ENCODE results near the gene TUBGCP3. TPM values are rescaled to one million over a fixed set of nuclear protein-coding genes. Genes with fewer than 3 reads are reported as not detected.
"Not testable (repeated sequence)": the region's sequence is repeated elsewhere in the genome, so short reads cannot be mapped to it uniquely, and the experiment has no call there.

Gene TUBGCP3, protein sequence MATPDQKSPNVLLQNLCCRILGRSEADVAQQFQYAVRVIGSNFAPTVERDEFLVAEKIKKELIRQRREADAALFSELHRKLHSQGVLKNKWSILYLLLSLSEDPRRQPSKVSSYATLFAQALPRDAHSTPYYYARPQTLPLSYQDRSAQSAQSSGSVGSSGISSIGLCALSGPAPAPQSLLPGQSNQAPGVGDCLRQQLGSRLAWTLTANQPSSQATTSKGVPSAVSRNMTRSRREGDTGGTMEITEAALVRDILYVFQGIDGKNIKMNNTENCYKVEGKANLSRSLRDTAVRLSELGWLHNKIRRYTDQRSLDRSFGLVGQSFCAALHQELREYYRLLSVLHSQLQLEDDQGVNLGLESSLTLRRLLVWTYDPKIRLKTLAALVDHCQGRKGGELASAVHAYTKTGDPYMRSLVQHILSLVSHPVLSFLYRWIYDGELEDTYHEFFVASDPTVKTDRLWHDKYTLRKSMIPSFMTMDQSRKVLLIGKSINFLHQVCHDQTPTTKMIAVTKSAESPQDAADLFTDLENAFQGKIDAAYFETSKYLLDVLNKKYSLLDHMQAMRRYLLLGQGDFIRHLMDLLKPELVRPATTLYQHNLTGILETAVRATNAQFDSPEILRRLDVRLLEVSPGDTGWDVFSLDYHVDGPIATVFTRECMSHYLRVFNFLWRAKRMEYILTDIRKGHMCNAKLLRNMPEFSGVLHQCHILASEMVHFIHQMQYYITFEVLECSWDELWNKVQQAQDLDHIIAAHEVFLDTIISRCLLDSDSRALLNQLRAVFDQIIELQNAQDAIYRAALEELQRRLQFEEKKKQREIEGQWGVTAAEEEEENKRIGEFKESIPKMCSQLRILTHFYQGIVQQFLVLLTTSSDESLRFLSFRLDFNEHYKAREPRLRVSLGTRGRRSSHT
- 8.8 and 12.2 TPM in 2 replicates for total RNA-seq (2014; rRNA removed; shearing (Covaris generic))

DNA sequence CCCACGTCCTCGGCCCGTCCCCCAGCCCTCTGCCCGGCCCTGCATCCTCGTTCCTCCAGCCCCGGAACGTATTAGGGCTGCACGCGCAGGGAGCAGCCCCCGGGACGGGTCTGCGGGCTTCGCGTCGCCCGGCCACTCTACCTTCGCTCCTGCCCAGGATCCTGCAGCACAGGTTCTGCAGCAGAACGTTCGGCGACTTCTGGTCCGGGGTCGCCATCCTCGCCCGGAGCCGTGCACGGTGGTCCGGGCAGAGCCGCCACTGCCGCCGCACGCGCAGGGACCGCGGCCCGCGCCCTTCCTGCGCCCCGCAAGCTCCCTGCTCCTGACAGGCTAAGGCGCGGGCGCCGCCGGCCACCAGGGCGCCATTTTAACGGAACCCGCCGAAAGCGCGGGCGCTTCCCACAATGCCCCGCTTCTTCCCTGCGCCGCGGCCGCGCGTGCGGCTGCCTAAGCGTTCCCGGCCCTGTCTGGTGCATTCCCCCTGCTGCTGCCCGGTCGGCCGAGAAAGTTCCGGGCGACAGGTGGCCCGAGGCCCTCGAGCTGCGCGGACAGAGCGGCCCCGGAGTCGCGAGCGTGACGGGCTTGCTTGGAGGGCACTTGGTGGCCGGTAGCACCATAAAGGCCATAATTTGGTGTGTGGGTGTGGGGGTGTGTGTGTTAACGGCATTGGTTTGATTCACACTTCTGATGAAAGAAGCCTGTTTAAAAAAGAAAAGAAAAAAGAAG is at the start of gene TUBGCP3:
Gene TUBGCP3 (minus strand): TSS at position 390 of the 726 bp plus-strand sequence. CDS start 173 bp downstream, at position 217.
- peak; percentile 82 for DNase-seq (ENCODE audit: low read depth)

DNA sequence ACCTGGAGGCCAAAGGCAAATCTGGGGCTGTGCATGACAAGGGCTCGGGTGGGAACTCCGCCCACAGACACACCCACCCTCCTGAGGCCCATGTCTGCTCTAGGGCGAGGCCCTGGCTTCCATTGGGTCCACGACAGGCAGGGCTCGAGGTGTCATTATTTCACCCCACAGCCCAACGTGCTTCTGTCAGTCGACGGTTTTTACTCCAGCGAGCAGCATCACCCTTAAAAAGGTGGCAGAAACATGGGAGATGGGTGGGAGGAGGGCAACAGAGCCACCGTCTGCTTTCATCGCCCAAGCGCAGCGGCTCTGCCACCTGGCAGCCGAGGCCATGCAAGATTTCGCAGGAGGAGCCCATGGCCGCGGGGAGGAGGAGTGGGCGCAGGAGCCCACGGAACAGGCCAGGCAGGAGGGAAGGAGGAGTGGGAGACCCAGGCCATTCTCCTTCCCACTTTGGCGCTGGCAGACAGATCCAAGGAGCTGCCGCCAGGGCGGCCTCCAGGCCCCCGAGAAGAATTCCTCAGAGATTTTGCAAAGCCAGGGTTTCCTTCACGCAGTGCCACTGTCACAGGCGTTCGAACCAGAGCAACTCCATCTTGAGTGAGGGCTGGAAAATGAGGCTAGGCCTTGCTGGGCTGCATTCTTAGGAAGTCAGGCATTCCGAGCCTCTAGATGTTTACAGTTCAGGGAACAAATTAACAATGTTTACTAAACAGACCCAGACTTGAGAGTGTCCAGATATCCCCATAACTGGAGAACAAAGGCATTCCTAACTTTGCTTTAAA is 49.3 kb upstream of the TUBGCP3 start:
- no peak for DNase-seq (ENCODE audit: low read depth)

DNA sequence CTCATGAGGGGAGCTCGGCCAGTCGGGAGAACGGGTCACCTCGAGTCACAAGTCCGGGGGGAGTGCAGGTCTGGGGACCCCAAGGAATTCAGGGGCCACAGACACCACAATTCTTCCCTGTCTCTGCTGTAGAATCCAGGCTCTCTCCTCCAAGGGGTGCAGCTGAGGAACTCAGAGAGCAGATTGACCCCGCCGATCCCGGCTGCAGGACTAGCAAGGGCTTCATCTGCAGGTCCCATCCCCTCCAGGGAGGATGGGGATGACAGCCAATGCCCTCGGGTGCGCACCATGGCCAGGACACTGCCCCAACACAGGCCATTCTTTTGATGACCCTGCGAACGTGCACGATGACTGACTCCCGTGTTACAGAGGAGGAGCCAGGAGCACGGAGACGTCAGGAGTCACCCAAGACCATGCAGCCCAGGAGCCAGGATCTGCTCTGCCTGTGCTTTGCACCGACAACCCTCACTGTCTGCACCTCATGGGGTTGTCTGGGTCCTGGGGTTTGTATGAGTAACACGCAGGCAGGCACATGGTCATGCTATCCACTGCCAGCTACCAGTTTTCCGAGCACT is 48.5 kb upstream of the TUBGCP3 start:
- no peak for DNase-seq (ENCODE audit: low read depth)

DNA sequence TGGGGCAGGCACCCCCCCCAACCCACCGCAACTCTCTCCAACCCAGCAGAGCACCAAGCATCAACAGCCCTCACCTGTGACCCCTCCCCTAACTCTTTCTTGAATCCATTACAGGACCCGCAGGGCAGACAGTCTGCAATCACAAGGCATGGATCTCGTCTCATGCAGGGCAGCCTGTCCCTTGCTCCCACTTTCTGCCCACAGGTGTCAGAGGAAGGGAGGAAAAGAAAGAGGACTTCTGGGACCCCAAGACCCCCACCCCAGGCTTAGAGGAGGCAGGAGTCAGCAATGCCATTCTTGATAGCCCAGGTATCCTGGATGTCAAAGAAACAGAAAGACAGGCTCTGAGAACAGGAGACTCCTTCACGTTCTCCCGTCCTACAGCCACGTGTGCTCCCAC is 47.4 kb upstream of the TUBGCP3 start:
- no peak for DNase-seq (ENCODE audit: low read depth)

DNA sequence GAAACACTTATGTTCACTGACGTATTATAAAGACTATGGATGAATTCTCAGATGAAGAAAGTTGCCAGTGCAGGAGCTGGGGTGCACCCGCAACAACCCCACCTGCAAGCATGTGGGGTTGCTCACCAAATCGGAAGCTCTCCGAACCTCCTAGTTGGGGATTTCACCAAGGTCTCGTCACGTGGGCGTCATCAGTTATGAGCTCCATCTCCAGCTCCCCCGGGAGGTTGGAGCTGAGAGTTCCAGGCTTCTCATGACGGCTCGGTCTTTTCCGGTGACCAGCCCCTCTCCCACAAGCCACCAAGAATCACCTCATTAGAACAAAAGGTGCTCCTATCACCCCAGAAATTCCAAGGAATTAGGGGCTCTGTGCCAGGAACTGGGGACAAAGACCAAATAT is 46.1 kb upstream of the TUBGCP3 start:
- no peak for DNase-seq (ENCODE audit: low read depth)

DNA sequence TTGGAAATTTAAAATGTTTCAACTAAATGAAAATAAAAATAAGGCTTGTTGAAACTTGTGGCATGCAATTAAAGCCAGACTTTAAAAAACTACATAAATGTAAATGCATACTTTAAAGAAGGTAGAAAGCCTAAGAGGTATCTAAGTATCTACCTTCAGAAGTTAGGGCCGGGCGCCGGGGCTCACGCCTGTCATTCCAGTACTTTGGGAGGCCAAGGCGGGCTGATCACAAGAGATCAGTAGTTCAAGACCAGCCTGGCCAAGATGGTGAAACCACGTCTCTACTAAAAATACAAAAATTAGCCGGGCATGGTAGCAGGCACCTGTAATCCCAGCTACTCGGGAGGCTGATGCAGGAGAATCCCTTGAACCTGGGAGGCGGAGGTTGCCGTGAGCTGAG is 42.3 kb upstream of the TUBGCP3 start:
- not testable (repeated sequence) for DNase-seq (ENCODE audit: low read depth)

DNA sequence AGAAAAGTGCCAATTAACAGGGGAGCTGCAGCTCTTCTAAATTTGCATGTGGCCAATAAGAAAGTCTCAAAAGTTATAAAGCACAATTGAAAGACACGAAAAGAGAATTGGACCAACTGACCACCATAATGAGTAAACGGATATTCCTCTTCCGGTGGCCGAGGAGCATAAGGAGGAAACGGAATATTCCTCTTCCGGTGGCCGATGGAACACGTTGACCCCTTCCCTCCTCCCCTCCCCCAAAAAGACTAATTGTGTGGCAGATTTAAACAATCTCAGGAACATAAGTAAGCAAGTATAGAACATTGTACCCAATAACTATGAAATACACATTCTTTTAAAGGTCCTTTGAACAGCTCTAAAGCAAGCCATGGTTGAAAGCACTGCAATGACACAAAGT is 41.2 kb upstream of the TUBGCP3 start:
- DNase-seq (ENCODE audit: low read depth): no peak

DNA sequence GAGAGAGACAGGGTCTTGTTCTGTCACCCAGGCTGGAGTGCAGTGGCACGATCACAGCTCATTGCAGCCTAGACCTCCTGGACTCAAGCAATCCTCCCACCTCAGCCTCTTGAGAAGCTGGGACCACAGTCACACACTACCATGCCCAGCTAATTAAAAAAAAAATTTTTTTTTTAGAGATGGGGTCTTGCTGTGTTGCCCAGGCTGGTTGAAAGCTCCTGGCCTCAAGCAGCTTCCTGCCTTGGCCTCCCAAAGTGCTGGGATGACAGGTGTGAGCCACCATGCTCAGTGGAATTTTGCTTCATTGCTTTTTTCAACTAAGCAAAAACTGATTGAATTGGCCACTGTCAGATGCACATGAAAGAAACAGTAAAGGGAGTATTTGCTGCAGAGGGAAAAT is 39.7 kb upstream of the TUBGCP3 start:
- DNase-seq (ENCODE audit: low read depth): not testable (repeated sequence)

DNA sequence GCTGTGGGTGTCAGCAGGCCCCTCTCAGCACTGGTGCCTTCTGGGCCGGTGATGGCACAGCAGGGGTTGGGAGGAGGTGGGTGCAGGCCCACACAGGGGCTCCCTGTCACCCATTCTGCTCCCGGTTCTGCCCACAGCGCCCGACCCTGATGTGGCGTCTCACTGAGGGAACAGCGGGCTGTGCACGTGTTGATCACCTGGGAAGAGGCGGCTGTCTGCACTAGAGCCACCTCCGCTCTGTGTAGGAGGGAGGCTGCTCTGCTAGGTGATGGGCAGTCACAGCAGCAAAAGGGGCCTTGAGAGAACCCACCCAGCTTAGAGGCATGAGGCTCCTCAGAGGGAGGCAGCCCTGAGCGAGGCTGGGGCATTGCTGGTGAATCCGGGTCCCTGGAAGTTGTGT is 39.2 kb upstream of the TUBGCP3 start:
- no peak for DNase-seq (ENCODE audit: low read depth)

DNA sequence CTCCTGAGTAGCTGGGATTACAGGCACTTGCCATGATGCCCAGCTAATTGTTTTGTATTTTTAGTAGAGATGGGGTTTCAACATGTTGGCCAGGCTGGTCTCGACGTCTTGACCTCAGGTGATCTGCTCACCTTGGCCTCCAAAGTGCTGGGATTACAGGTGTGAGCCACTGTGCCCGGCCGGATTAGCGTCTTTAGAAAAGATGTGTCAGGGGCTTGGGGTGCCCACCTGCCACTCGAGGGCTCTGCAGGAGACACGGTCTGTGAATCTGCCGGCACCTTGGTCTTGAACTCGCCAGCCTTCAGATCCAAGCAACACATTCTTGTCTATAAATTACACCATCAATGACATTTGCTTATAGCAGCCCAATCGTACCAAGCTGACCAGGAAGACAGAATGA is 38.8 kb upstream of the TUBGCP3 start:
- DNase-seq (ENCODE audit: low read depth): no peak

DNA sequence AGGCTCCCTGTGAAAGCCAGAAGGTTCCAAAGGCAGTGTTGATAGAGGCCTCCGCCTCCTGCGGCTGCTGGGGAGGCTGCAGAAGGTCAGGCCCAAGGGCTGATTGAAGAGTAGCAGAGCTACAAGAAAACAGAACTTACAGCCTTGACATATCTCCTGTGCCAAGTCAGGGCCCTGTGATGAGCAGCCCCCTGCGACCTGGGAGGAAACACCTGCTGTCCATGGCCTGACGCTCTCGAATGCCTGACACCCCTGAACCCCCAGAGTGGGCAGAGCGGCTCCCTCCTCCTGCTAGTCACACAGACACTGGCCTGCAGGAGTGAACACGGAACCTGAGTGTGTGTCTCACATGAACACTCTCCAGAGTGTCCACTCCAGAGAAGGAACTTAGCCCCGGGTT is 38.2 kb upstream of the TUBGCP3 start:
- DNase-seq (ENCODE audit: low read depth): no peak

DNA sequence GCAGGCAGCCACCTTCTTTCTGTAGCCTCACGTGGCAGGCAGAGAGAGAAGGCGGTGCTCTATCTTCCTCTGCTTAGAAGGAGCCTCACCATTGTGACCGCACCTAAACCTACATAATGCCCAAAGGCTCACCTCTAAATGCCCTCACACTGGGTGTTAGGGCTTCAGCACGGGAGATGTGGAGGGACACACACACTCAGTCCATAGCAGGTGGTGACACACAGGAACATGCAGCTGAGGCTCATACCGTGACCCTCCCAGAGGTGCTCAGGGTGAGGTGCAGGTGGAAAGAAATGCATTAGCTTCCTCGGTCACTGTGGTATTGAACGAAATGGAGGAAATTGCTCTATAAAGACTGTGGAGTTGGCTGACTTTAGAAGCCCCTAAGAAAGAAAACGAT is 37.7 kb upstream of the TUBGCP3 start:
- no peak for DNase-seq (ENCODE audit: low read depth)

DNA sequence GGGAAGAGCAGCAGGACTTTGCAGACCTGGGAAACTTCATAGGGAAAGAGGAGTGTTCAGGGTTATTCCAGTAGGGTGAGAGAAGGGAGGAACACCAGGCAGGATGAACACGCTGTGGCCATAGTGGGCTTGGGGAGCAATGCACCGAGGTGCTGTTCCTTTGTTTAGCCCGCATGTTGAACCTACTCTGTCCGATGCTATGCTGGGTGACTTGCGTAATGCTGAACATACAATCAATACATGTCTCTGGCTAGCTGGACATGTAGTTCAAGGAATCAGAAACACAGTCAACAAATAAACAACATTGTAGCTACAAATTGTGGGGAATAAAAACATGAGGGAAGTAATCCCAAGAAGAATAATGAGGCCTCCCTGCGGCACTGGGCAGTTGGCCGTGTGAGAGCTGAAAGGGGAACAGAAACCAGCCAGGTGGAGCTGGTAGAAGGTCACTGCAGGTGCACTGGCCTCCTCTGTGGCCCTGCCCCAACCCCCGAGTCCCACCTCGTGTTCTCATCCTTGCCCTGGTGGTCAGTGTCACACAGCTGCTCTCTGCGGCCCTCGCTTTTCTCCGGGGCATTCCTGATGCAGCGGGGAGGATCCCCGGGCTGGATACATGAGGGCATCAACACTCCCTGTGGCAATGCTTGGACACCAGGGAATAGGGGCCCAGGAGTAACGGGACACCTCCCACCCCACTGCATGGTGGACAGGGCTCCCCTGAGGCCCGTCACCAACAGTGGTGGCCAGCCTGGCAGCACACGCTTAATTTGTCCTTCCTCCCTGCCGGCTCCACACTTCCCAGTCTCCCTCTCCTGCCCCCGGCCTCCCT is 36.9 kb upstream of the TUBGCP3 start:
- no peak for DNase-seq (ENCODE audit: low read depth)

DNA sequence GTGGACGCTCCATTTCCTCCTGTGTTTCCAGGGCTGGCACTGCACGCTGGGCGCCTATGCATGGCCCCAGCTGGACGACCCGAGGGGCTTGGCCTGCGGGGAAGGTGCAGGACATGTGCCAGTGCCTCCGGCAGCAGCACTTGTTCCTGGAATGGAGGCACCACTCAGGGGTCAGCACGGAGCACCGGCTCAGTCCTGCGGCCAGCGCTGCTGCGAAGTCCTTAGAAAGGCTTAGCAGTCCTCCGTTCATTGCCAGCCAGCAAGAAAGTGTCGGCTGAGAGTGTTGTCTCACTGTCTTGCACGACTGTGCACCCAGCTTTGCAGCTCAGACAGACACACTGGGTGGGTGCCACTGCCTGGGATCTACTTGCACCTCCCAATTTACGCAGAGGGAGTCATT is 36.1 kb upstream of the TUBGCP3 start:
- DNase-seq (ENCODE audit: low read depth): no peak

DNA sequence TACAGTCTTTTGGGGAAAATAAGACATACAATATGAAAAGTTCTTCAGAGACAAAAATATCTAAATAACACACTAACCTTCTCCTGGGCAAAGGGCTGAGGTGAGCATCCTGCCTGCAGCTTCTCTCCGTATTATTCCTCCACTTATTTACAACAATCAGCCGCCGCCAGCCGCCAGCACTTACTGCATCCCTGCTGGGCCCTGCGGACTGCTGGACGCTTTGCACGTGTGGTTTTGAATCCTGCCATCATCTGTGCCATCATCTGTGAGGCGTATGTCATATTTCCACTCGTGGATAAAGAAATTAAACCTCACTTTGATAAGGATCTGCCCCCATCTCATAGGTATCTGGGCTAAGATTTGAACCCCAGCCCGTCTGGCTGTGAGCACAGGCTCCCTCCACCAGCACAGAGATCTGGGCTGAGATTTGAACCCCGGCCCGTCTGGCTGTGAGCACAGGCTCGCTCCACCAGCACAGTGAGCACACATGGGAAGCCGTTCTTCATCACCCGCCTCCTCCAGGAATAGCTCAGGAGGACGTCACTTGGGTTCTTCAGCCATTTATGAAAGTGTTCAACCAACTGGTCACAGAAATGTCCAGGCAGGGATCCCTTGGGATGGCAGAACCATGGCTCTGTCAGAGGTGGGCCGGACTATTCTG is 35.2 kb upstream of the TUBGCP3 start:
- no peak for DNase-seq (ENCODE audit: low read depth)

DNA sequence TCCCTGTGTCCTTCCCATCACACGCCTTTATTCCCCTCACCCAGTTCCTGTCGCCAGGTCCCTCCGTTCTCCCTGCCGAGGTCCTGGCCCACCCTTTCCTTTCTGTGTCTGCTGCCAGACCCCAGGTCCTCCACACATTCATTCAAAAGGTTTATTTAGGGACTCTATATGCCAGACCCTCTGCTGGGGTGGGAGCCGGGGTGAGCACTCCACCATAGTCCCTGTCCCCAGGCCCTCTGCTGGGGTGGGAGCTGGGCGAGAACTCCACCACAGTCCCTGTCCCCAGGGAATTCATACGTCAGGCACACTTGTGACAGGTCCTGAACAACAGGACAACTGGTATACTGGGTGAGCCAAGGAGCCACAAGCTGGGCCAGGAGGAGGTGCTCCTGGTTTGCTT is 34.4 kb upstream of the TUBGCP3 start:
- DNase-seq (ENCODE audit: low read depth): no peak

DNA sequence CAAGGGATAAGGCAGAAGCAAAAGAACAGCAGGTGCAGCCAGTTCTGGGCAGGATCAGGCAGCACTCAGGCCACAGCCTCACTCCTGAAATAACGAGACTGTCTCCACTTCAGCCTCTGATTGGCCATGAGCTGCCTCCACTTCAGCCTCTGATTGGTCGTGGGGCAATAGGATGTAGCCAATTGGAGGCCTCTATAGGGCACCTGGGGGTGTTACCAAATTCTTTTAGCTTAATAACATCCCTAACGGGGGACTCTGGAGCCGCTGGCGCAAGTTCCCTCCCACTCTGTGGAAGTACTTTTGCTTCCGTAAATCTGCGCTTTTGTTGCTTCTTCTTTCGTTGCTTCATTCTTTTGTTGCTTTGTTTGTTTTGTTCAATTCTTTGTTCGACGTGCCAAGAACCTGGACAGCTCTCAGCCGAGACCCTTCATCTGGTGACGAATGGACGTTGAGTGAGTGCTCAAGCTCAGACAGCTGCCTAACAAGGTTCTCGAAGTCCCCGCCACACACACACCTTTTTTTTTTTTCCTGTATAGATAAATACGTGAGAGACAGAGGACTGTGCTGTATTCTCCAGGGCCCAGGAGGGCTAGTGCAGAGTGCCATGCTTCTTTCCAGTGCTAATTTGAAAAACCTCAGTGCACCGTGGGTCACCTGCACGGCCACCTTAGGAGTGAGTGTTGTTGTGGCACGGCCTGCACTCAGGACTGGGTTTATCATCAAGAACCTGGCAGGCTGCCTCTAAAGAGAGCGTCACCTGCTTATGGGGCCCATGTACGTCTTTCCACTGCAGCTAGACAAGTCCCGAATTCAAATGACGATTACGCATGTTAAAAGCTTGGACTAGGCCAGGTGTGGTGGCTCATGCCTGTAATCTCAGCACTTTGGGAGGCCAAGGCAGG is 32.0 kb upstream of the TUBGCP3 start:
- peak; percentile 63 for DNase-seq (ENCODE audit: low read depth)

DNA sequence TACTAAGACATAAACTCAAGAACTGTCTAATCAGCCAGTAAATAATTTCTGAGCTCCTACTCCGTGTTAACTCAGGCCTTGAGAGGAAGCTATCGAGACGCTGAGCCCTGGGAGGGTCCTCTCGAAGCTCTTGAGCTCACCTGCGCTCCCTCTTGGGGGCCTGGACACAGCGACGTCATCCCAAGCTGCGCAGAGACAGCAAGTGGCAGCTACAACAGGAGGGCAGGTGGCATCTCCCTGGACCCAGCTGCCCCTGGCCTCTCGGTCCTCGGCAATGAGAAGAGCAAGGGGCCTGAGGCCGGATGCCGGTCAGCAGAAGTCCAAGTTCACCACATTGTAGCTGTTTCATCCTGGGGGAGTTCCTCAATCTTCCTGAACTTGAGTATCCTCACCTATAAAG is 30.5 kb upstream of the TUBGCP3 start:
- DNase-seq (ENCODE audit: low read depth): no peak

Data from Daoy (cell line).